Tibial artery (tissue), 4 donors: Measurements from ENCODE around the gene MYO19.

ENCODE experiments used
- DNase-seq, 2 donors: peaks; one replicate each; pipeline ENCODE4 v3.0.0-alpha.2; 2019
- H3K27ac ChIP-seq, 2 donors: fragments of 200-600 bp; sonication (generic) in 1 of 2; 1 replicate in 1 of 2; 2 replicates in 1 of 2; pipeline ENCODE4 v1.5.1; 2018 to 2019; ENCODE audit warnings: mild to moderate bottlenecking in 1 of 2
- H3K27me3 ChIP-seq, 2 donors: fragments of 200-600 bp; sonication (generic) in 1 of 2; one replicate each; pipeline versions ENCODE4 v1.5.1 to v1.6.0; 2016 to 2019
- H3K36me3 ChIP-seq, 3 donors: fragments of 200-600 bp; sonication (generic) in 2 of 3; one replicate each; pipeline ENCODE4 v1.5.1; 2016 to 2019; ENCODE audit warnings: mild to moderate bottlenecking in 2 of 3
- H3K4me1 ChIP-seq, 4 donors: fragments of 200-600 bp; sonication (generic) in 2 of 4; 1 replicate in 3 of 4; 2 replicates in 1 of 4; pipeline ENCODE4 v1.5.1; 2016 to 2019
- H3K4me3 ChIP-seq, 2 donors: fragments of 200-600 bp; sonication (generic) in 1 of 2; 1 replicate in 1 of 2; 2 replicates in 1 of 2; pipeline ENCODE4 v1.5.1; 2018 to 2019; ENCODE audit warnings: mild to moderate bottlenecking in 2 of 2
- H3K9me3 ChIP-seq, 3 donors: fragments of 200-600 bp; sonication (generic) in 1 of 3; one replicate each; pipeline ENCODE4 v1.5.1; 2016 to 2019
- intact Hi-C: fragments of 100-400 bp; cut with DNase I; formaldehyde crosslinking; loops from one replicate; pipeline ENCODE4 v1.15.0; 2023; ENCODE audit warnings: low total_unique reads
- TF ChIP-seq, protein P1 (sequence below), 2 experiments: fragments of 200-600 bp in 1 of 2; fragments of 450-650 bp in 1 of 2; IDR thresholded peaks; one replicate each; pipeline ENCODE4 v1.5.1; 2017 to 2019; ENCODE audit warnings: antibody characterized with exemption in 2 of 2, mild to moderate bottlenecking in 1 of 2, moderate library complexity in 1 of 2

MYO19 gene

DNA sequence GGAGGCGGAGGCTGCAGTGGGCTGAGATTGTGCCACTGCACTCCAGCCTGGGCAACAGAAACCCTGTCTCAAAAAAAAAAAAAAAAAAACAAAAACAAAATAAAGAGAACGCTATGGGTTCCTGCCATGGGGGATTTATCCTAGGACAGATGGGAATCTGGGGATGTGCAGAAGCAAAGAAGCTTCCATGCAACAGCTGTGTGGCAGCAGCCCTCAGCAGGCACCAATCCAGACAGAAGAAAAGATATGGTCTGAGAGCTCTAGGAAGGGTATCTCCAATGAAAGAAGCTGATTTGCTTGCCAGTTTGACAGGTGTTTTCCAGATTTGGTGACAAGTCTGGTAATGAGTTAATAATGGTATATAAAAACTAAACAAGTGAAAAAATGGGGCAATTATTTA is 11.6 kb downstream of the MYO19 start:
- Histone ChIP-seq H3K9me3 (no peaks in the 10 kb centered on the region), H3K4me3 (no peak overlapping the region), H3K36me3 (peaks cover 35 to 61% (median 36%) of the 10 kb centered on the region in 3 donors), H3K27ac (no peak overlapping the region), H3K4me1 (no peaks in the 10 kb centered on the region), H3K27me3 (no peaks in the 10 kb centered on the region)
- TF ChIP-seq, protein P1, sequence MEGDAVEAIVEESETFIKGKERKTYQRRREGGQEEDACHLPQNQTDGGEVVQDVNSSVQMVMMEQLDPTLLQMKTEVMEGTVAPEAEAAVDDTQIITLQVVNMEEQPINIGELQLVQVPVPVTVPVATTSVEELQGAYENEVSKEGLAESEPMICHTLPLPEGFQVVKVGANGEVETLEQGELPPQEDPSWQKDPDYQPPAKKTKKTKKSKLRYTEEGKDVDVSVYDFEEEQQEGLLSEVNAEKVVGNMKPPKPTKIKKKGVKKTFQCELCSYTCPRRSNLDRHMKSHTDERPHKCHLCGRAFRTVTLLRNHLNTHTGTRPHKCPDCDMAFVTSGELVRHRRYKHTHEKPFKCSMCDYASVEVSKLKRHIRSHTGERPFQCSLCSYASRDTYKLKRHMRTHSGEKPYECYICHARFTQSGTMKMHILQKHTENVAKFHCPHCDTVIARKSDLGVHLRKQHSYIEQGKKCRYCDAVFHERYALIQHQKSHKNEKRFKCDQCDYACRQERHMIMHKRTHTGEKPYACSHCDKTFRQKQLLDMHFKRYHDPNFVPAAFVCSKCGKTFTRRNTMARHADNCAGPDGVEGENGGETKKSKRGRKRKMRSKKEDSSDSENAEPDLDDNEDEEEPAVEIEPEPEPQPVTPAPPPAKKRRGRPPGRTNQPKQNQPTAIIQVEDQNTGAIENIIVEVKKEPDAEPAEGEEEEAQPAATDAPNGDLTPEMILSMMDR (IDR thresholded peaks at IDR 0.05), result no peak
- no peak for DNase-seq
- intact Hi-C loops, result no loop called here

DNA sequence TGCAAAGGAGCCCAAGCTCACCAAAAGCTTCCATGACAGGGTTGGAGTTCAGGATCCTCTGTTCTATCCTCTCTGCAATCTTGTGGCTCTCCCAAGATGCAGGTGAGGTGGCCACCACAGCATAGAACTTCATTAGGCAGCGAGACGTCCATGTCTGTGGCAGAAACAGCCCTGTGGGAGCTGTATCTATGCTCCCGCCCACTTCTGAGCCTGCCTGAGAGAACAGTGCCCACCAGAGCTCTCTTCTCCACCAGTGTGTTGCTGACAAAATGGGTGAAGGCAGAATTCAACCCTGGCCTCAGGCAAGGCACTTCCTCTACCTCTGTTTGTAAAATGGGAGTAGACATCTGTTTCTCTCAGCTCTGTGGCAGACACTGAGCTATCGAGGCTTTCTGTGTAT is 18.8 kb downstream of the MYO19 start:
- intact Hi-C loops, result no loop called here

DNA sequence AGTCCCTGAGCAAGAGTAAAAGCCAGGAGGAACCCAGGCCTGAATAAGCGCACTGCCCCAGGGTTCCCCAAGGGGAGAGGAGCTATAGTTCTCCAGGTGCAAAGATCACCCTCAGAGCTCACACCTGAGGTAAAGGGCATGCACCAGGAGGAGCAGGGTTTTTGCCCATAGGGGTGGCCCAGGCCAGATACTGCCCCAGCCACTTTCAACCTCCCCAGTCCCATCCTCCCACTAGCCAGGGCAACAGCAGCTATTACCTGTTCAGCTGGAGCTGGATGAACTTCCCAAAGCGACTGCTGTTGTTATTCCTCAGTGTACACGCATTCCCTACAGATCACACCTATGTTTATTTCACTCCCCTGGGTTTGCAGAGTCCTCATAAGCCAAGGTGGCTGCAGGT is 19.8 kb downstream of the MYO19 start:
- H3K36me3 ChIP-seq, result peaks cover 0 to 72% (median 19%) of the 10 kb centered on the region in 3 donors
- no peak for DNase-seq

More for the DNA sequence above, 18.8 kb downstream of the MYO19 start:
- TF ChIP-seq, protein P1 (IDR thresholded peaks at IDR 0.05), result no peak
- no peaks in the 10 kb centered on the region for H3K9me3 ChIP-seq
- H3K27me3 ChIP-seq, result no peaks in the 10 kb centered on the region
- H3K4me1 ChIP-seq, result no peaks in the 10 kb centered on the region
- H3K36me3 ChIP-seq, result peaks cover 0 to 62% (median 19%) of the 10 kb centered on the region in 3 donors
- no peak overlapping the region for H3K27ac ChIP-seq
- DNase-seq, result no peak
- H3K4me3 ChIP-seq, result no peak overlapping the region

DNA sequence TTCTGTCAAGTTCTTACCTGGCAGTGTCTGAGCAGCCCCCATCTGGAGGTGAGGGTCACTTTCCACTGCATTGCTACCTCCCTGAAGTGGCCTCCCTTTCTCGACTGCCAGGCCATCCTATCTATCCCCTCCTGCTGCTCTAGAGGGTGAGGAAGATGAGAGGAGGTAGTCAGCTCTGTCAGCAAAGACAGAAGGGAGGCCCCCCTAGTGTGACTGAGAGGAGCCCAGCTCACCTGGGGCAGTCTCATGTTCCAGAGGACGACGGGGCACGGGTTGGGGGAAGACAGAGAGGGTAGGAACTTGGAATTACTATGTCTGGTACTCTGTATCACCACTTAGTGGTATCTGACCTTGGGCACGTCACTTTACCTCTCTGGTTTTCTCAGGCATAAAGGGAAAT is 22.0 kb downstream of the MYO19 start:
- intact Hi-C loops, result no loop called here
- no peak overlapping the region for H3K27ac ChIP-seq
- H3K36me3 ChIP-seq, result peaks cover 0 to 94% (median 29%) of the 10 kb centered on the region in 3 donors
- no peak overlapping the region for H3K4me3 ChIP-seq
- H3K27me3 ChIP-seq, result no peaks in the 10 kb centered on the region
- H3K9me3 ChIP-seq, result no peaks in the 10 kb centered on the region
- DNase-seq, result no peak
- TF ChIP-seq, protein P1 (IDR thresholded peaks at IDR 0.05), result no peak
- no peaks in the 10 kb centered on the region for H3K4me1 ChIP-seq

More for the DNA sequence above, 19.8 kb downstream of the MYO19 start:
- H3K4me1 ChIP-seq, result no peaks in the 10 kb centered on the region
- no peaks in the 10 kb centered on the region for H3K27me3 ChIP-seq
- TF ChIP-seq, protein P1 (IDR thresholded peaks at IDR 0.05), result no peak
- no peak overlapping the region for H3K4me3 ChIP-seq
- no peak overlapping the region for H3K27ac ChIP-seq
- no peaks in the 10 kb centered on the region for H3K9me3 ChIP-seq
- intact Hi-C loops, result no loop called here

DNA sequence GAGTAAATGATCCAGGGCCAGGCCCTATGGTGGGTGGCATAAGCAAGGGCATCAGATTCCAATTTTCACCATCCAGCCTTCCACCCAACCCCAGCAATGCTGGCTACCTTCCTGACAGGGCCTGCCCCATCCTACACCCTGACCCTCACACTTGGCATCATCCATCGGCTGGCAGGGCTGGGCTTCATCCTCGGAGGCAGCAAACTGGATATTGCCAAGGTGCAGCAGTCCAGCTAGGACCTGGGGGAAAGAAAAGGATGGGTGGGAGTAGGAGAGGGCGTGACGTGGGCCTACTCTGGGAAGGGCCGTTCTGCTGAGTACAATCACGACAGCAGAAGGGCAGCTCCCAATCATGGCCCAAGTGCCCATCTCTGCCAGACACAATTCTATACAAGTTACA is 23.5 kb downstream of the MYO19 start:
- H3K4me3 ChIP-seq, result no peak overlapping the region
- no peak overlapping the region for H3K27ac ChIP-seq
- TF ChIP-seq, protein P1 (IDR thresholded peaks at IDR 0.05), result no peak
- no peak for DNase-seq
- H3K36me3 ChIP-seq, result peaks cover 3 to 96% (median 43%) of the 10 kb centered on the region in 3 donors
- H3K9me3 ChIP-seq, result no peaks in the 10 kb centered on the region
- H3K4me1 ChIP-seq, result no peaks in the 10 kb centered on the region
- intact Hi-C loops, result no loop called here
- no peaks in the 10 kb centered on the region for H3K27me3 ChIP-seq

DNA sequence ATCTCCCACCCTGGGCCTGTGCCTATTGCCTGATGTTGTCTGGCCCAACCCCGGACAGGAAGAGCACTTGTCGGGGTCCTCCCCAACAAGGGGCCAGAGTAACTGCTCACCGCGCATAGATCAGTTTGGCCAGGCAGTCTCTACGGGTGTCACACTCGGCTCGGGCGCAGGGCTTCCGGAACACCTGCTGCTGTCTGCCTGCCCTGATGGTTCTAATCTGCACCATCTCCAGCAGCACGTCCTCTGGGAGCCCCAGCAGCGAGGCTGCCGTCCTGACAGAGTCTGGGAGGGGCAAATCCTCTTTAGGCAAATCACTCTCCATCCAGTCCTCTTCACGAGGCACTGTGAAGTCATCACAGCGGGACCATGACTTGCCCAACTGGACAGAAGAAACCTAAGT is 24.0 kb downstream of the MYO19 start:
- Histone ChIP-seq H3K27me3 (no peaks in the 10 kb centered on the region), H3K4me1 (no peaks in the 10 kb centered on the region), H3K27ac (no peak overlapping the region), H3K4me3 (no peak overlapping the region), H3K36me3 (peaks cover 7 to 96% (median 49%) of the 10 kb centered on the region in 3 donors), H3K9me3 (no peaks in the 10 kb centered on the region)
- DNase-seq, result no peak
- intact Hi-C loops, result no loop called here
- TF ChIP-seq, protein P1 (IDR thresholded peaks at IDR 0.05), result no peak
